GM12878 (cell line): ENCODE data around the gene ZNF41.

Experiments used
- CTCF ChIP-seq, 3 experiments: IDR thresholded peaks in 2 of 3; conservative IDR thresholded peaks in 1 of 3; 2 replicates each; pipeline ENCODE4 v1.5.1; 2011; ENCODE audit warnings: low read depth in 3 of 3, low read length in 3 of 3, mild to moderate bottlenecking in 3 of 3, control low read depth in 2 of 3, moderate library complexity in 2 of 3, inconsistent platforms in 1 of 3, mixed read lengths in 1 of 3; ENCODE audit not compliant: control insufficient read depth in 2 of 3, insufficient read depth in 1 of 3; ENCODE audit errors: extremely low read depth in 1 of 3
- ELK1 ChIP-seq: IDR thresholded peaks from 2 replicates; pipeline ENCODE4 v1.6.1; 2012; ENCODE audit warnings: low read depth, low read length, improper control_type of control experiment
- EP300 ChIP-seq, 2 experiments: fragments of 150-350 bp in 1 of 2; IDR thresholded peaks; 2 replicates each; pipeline ENCODE4 v1.6.1; 2011 to 2012; ENCODE audit warnings: low read depth in 2 of 2, low read length in 2 of 2, borderline replicate concordance in 1 of 2, improper control_type of control experiment in 1 of 2, inconsistent platforms in 1 of 2; ENCODE audit not compliant: control insufficient read depth in 1 of 2
- ETV6 ChIP-seq, 2 experiments: fragments of 450-650 bp in 1 of 2; IDR thresholded peaks in 1 of 2; conservative IDR thresholded peaks in 1 of 2; 2 replicates each; pipeline ENCODE4 v1.6.1; 2014; ENCODE audit warnings: antibody characterized with exemption in 1 of 2, borderline replicate concordance in 1 of 2, low read depth in 1 of 2, mild to moderate bottlenecking in 1 of 2, moderate library complexity in 1 of 2
- GABPA ChIP-seq: IDR thresholded peaks from 2 replicates; pipeline ENCODE4 v1.6.1; 2014; ENCODE audit warnings: antibody characterized with exemption, low read depth, mild to moderate bottlenecking, inconsistent platforms
- NFIC ChIP-seq: IDR thresholded peaks from 2 replicates; pipeline ENCODE4 v1.6.1; 2012; ENCODE audit warnings: low read depth, mild to moderate bottlenecking, inconsistent platforms, low read length, moderate library complexity
- NR2F1 ChIP-seq: fragments of 450-650 bp; conservative IDR thresholded peaks from 2 replicates; pipeline ENCODE4 v1.6.1; 2017; ENCODE audit warnings: mild to moderate bottlenecking

- TF ChIP-seq CTCF (IDR thresholded peaks at IDR 0.05 in 2 of 3, conservative IDR thresholded peaks at IDR 0.05 in 1 of 3; ENCODE audit: control insufficient read depth in 2 of 3, extremely low read depth in 1 of 3, insufficient read depth in 1 of 3, low read depth in 3 of 3, low read length in 3 of 3) (no peak), NR2F1 (no peak), NFIC (no peak), ETV6 (conservative IDR thresholded peaks at IDR 0.05 in 1 of 2, IDR thresholded peaks at IDR 0.05 in 1 of 2; ENCODE audit: borderline replicate concordance in 1 of 2, low read depth in 1 of 2) (no peak), EP300 (IDR thresholded peaks at IDR 0.05; ENCODE audit: borderline replicate concordance in 1 of 2, control insufficient read depth in 1 of 2, low read depth in 2 of 2, low read length in 2 of 2) (no peak), ELK1 (no peak), GABPA (no peak)
Measured at GRCh38 chrX:47480576-47480975, 2.4 kb downstream of the ZNF41 start.
